GM23338 (cell line): Measurements from ENCODE around the gene TAS2R43.

ENCODE experiments used
- CREB1 ChIP-seq: fragments of 250-450 bp; sonication (Bioruptor Pico); IDR thresholded peaks from 2 replicates; pipeline ENCODE4 v1.5.0; 2020; ENCODE audit warnings: low read depth, mild to moderate bottlenecking, moderate library complexity
- CTCF ChIP-seq, 2 experiments: fragments of 200-600 bp in 1 of 2; sonication (generic) in 1 of 2; conservative IDR thresholded peaks; 2 replicates each; pipeline versions ENCODE4 v1.5.1 to v1.6.1; 2016 to 2017; ENCODE audit warnings: antibody characterized with exemption in 2 of 2, low read depth in 2 of 2, mild to moderate bottlenecking in 2 of 2, moderate library complexity in 1 of 2
- EZH2 ChIP-seq: fragments of 200-600 bp; sonication (generic); IDR thresholded peaks from one replicate; pipeline ENCODE4 v1.8.0; 2017; ENCODE audit warnings: antibody characterized with exemption, mild to moderate bottlenecking, low read depth; ENCODE audit not compliant: unreplicated experiment
- EZH2phosphoT487 ChIP-seq: fragments of 200-600 bp; sonication (generic); IDR thresholded peaks from one replicate; pipeline ENCODE4 v1.8.1; 2018; ENCODE audit warnings: antibody characterized with exemption; ENCODE audit not compliant: unreplicated experiment
- POLR2AphosphoS5 ChIP-seq: IDR thresholded peaks from 2 replicates; pipeline ENCODE4 v1.6.1; 2016; ENCODE audit warnings: antibody characterized with exemption, low read depth
- REST ChIP-seq: IDR thresholded peaks from one replicate; pipeline ENCODE4 v1.6.1; 2018; ENCODE audit warnings: antibody characterized with exemption; ENCODE audit not compliant: unreplicated experiment
- ZNF114 ChIP-seq: fragments of 250-450 bp; sonication (Bioruptor Pico); IDR thresholded peaks from 2 replicates; pipeline ENCODE4 v1.5.0; 2020; ENCODE audit warnings: mild to moderate bottlenecking, moderate library complexity
- ZNF331 ChIP-seq: fragments of 250-450 bp; sonication (Bioruptor Pico); IDR thresholded peaks from 2 replicates; pipeline ENCODE4 v1.5.0; 2020; ENCODE audit warnings: low read depth, mild to moderate bottlenecking, moderate library complexity

GRCh38 chr12:11067514-11067913 lies 24.6 kb downstream of the TAS2R43 start:
- TF ChIP-seq CTCF (conservative IDR thresholded peaks at IDR 0.05; ENCODE audit: low read depth in 2 of 2) (no peak), EZH2phosphoT487 (no peak), POLR2AphosphoS5 (no peak), EZH2 (no peak), REST (no peak), ZNF114 (CRISPR knock-in tag) (no peak), CREB1 (CRISPR knock-in tag) (no peak), ZNF331 (CRISPR knock-in tag) (no peak)
